HG02981 (cell line): Measurements from ENCODE around the gene SDR39U1.

Experiments used
- ATAC-seq: cut with Tn5 transposase; IDR thresholded peaks from one replicate; pipeline ENCODE4 v1.9.1; 2021; ENCODE audit warnings: mild to moderate bottlenecking, moderate library complexity; ENCODE audit not compliant: unreplicated experiment

SDR39U1 gene

DNA sequence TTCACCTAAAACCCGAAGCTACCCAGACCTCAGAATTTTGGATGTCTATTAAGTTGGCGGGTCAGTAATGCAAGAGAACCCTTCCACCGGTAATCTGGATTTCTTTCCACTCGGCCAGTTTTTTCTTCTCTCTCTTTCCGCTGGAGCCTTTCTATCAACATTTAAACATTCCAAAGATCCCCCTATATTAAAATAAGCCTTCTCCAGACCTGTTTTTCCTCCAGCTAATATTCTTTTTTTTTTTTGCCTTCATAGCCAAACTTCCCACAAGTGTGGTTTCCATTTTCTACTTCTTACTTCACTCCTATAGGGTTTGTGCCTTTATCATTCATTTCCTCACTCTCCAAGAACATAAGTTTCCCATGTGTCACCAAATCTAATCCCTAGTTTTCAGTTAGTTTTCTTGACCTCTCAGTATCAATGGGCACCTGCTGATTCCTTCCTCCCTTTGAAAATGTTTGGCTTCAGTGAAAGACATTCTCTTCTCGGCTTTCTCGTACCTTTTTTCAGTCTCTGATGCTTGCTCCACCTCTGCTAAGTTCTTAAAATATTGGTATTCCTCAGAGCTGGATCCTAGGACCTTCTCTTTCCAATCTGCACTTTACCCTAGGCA lies 583 bp upstream of the SDR39U1 start:
- ATAC-seq, result no peak

DNA sequence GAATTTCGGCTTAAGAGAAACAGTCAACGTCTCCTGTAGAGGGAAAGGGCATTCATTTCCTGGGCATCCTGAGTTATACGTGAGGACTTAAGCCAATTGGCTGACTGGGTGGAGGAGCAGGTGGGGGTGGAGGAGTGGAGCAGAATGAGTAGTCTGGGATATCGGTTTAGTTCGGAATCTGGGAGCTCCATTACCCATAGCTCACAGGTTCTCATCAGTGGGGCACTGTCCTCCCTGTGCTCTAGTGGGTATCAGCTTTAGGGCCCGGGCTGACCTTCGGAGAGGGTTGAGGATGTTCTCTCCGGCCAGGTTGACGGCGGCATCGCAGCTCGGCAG lies 704 bp downstream of the SDR39U1 start:
- ATAC-seq, result no peak

DNA sequence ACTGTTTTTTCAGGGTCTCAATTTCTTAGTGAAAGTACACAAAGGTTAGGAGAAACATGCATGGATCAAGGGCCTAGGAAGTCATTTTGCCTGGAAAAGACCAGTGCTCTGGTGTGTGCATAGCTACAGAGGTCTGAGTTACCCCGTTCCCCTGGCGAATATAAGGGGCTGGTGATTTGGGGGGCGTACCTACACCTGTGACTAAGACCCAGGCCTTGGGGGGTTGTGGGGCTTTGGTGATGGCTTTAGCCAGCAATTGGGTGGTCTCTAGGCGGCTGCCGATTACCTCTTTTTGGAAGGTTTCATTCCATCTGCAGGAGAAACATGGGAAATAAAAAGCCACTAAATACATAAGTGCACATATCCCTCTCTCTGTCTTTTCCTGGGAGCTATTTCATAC lies 1.1 kb downstream of the SDR39U1 start:
- no peak for ATAC-seq

DNA sequence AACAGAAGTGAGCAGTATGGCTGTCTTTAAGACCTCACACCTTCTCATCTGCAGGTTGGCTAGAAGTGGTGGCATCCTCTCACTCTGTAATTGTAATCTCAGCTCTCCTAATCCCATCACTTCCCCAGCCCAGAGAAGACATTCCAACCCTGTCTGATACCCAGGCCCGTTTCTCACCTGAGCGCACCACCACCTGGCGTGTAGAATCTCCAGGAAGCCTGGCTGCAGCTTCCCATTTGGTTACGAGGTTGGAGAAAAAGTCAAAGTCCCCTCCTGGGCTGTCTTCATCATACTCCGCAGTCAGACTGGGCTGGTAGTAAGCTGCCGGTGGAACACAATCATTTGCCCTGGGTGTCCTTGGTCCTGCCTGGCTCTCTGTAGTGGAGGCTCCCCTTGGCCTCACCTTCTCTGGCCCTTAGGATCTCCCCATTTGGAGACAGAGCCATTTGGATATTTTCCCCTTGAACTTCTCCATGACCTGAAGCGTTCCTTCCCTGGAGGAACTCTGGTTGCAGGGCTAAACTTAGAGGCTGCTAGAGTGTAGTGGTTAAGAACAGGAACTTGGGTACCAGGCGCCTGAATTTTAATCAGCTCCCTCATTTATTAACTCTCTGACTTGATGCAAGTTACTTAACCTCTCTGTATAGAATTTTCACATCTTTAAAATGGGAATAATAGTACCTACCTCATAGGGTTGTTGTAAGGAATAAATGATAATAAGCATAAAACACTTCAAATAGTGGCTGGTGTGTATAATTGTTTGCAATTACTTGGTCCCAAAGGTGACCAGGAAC lies 1.8 kb downstream of the SDR39U1 start:
- ATAC-seq, result no peak

DNA sequence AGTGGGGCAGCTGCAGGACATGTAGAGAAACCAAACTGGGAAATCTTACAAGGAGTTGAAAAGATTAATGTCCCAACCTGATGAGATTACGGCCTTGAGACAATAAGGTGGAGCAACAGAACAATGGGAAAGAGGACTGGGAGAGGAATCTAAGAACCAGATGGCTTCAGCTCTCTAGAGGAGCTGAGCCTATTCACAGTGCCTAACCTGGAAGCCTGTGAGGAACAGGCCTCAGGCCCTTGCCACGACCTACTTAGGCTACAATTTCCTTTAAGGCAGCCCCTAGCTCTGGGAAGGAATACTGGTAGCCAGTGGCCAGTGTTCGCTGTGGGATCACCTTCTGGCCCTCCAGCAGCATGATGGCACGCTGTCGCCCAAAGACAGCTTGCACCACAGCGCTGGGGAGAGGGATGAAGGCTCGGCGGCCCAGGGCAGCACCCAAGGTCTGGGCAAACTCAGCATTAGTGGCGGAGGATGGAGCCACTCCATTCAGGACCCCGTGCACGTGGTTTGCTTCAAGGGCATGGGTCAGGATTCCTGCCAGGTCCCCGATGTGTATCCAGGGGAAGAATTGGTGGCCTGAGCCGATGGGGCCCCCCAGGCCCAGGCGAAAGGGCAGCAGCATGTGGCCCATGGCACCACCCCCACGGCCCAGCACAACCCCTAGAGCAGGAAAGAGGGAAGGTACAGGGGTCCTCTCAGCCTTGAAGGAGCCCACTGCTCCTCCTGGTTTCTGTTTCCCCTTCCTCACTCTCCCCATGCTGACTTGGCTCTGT lies 2.6 kb downstream of the SDR39U1 start:
- ATAC-seq, result no peak

DNA sequence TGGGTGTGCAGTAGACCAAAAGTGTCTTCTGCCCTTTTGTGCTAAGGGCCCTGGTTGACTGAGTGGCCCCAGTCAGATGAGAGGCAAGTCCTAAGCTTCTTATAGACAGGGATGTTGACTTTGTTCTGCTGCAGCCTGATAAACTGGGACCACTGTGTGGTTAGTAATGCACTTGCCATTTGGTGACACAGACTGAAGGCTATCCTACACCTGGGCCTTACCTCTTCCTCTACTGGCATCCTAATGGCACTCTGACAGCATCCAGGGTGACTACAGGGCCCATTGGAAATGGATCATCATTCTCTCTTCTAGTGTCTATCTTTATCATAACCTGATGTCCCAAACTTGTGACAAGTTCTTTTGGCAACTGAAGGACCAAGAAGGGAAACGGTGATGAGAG lies 3.3 kb downstream of the SDR39U1 start:
- no peak for ATAC-seq

DNA sequence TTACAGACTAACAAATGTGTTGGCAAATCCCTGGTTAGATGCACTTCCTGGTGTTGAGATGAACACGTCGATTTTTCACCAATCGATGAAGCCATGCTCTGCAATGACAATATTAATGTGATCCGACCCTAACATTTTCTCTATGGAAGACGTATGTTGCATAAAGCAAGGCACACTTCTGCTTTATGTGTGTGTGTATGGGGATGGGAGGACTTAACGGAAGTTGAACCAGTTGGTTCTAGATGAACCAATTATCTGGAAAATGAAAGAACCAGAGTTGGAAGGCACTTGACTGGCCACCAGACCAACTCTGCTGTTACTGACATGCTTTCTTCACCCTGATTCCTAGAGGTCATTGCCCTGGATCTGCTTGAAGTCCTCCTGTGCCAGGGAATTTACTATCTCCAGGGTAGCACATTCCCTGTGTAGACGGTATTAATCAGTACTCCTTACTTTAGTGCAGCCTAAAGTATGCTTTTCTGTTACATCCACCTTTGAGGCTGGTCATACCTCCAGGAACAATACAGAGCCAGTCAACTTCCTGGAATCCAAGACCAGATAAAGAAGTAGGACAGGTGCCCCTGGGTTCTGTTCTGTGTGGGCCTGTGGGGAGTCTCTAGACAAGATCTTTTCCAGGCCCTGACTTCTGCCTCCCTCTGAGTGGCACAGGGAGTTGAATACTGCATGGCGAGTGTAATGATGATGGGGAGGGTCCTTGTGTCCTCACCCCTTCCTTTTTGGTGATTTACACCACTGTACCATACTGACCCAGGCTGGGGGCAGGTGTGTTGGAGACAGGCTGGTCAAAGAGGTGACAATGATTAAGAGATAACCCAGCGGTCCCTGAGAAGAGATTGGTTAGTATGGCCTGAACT lies 4.1 kb downstream of the SDR39U1 start:
- ATAC-seq, result no peak

DNA sequence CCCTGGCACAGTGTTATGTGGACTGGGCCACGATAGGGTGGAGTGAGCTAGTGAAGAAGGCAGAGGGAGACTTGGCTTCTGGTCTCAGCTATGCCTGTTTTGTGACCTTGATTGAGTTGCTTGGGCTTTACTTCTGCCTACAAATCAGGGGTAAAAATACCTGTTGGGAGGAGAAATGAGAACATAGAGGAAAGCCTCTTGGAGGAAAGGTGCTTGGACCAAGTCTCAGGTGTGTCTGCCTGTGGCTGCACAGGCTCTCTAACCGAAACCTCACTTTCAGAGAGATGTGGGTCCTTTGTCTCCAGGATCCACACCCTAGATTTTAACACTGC lies 4.9 kb downstream of the SDR39U1 start:
- no peak for ATAC-seq

DNA sequence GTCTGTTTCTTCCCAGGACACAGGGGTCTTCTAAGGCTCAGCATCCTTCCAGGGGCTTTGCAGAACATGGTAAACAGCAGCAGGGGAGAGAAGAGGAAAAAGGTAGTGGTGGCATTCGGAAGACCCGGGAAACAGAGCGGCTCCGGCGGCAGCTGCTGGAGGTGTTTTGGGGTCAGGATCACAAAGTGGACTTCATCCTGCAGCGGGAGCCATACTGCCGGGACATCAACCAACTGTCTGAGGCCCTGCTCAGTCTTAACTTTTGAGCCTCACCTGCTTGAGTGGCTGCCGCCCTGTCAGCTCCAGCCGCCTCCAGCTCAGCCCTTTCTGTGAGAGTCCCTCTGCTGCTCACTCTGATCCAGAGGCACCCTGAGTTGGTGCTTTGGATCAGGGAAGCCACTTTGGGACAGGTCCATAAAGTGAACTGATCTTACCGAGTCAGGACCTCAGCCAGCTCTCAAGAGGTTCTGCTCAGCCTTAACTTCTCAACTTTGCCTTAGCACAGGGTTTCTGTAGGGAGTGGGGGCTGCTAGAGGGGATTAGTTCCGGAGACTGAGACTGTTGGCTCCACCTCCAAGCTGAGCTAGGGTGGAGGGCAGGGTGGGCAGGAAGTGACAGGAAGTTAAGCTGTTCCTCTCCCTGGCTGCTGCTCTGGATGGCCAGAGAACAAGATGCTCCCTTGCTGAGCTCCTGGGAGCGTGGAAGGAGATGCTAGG lies 5.4 kb downstream of the SDR39U1 start:
- ATAC-seq, result no peak

DNA sequence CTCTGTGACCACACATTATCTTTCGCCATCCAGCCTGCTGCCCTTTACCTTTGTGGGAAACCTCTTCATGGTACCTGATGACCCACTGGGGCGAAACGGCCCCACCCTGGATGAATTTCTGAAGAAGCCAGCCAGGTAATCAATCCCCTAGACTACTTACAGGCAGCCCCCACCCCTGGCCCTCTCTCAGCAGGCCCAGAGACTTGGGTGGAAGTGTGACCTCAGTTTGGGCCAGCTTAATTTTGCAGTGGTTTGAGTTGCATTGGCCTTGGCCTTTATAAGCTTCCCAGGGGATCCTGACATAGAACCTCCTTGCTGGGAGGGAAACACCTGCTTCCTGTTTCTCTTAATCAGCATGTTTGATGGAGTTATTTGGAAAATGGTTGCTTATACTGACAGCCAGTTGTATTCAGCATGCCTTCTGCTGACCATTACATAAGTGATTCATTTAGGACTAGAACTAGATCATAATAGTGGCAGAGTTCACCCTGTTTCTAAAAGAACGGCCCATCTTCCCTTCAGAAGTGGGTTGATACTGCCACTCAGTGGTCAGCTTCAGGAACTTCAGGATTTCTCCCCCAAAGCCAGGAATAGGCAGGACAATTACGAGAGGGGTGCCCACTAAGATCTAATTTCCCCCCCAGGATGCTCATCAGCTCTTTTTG lies 6.1 kb downstream of the SDR39U1 start:
- peak; percentile 37 for ATAC-seq

DNA sequence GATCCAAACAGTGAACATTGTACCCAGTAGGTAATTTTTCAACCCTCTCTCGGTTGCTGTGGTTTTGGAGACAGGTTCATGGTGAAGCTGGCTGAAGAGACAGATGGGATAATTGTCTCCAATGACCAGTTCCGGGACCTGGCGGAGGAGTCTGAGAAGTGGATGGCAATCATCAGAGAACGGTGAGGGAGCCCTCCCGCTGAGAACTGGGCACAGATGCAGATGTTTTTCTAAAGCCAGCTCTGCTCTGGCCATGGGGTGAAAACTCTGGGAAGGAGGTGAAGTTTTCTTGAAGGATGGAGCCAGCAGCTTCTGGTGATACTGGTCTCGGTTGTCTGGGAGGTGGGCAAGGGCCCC lies 6.6 kb downstream of the SDR39U1 start:
- no peak for ATAC-seq

DNA sequence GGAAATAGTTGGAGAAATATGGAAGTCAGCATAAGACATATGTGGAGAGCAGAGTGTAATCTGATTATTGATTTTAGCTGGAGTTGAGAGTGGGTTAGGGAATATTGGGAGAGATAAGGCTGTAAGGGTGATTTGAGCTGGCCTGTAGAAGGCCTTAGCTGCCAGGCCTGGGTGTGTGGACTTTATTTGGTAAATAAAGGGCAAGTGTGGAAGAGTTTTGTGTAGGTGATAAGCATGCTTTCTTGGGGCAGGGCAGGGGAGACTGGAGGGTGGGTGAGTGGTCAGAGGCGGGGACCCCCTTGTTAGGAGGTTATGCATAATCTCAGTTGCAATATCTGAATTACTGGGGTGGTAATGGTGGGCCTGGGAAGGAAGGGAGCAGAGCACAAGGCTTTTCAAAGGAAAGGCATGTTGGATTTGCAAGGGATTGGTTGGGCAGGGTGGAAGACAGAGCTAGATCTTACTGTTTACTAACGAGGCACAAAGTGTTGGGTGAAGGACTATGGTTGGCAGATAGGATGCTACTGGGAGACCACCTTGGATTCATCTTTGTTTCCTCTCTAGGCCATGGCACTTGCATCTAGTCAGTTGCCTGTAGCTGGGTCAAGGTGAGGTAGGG lies 7.3 kb downstream of the SDR39U1 start:
- ATAC-seq, result no peak

DNA sequence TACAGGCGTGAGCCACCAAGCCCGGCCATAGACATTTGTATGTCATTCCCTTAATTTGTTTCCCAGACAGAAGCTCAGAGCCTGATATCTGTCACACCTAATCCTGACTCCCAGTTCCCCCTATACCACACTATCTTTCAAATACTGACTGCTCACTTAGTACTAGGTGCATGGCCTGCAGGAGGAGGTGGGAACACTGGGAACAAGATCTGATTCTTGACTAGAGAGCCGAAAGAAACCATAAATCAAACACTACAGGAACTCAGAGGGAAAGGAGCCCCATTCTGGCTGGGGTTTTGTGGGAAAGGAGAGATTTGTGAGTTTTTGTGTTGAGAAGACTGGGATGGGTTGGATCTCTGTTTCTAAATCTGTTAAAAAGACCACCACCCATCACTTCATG lies 7.9 kb downstream of the SDR39U1 start:
- ATAC-seq, result no peak

DNA sequence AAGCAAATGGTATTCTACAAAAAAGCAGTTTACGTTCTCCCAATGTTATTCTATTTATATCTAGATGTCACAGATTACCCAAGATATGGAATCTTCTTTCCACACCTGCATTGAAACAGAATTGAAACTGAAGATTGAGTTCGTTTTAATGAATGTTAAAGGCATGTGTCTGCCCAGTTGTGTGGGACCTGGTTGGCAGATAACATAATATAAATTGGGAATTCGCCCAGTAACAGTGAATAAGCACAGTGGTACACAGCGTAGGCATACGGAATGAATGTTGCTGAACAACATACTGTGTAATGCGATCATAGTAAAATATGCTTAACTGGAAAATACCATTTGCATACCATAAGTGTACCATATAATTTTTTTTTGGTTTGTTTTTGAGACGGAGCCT lies 8.5 kb downstream of the SDR39U1 start:
- ATAC-seq, result no peak

DNA sequence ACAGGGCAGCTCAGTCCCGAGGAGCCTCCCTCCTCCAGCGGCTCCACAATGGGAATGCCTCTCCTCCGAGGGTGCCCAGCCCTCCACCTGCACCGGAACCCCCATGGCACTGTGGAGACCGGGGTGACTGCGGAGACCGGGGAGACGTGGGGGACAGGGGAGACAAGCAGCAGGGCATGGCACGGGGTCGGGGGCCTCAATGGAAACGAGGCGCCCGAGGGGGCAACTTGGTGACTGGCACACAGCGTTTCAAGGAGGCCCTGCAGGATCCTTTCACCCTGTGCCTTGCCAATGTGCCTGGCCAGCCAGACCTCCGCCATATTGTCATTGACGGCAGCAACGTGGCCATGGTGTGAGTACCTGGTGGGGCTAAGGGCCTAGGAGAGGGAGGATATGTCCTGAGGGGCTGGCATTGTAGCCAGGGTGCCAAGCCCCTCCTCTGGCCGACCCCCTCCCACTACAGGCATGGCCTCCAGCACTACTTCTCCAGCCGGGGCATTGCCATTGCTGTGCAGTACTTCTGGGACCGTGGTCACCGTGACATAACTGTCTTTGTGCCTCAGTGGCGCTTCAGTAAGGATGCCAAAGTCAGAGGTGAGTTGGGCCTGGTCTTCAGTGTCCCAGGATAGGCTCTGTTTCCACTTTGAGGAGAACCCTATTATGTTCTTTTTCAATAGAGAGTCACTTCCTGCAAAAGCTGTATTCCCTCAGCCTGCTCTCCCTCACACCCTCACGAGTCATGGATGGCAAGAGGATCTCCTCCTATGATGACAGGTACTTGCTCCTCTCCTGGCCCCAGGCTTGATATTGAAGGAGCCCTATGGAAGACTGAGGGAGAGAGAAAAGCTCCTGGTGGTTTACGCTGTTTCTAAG lies 10.1 kb downstream of the SDR39U1 start:
- no peak for ATAC-seq

DNA sequence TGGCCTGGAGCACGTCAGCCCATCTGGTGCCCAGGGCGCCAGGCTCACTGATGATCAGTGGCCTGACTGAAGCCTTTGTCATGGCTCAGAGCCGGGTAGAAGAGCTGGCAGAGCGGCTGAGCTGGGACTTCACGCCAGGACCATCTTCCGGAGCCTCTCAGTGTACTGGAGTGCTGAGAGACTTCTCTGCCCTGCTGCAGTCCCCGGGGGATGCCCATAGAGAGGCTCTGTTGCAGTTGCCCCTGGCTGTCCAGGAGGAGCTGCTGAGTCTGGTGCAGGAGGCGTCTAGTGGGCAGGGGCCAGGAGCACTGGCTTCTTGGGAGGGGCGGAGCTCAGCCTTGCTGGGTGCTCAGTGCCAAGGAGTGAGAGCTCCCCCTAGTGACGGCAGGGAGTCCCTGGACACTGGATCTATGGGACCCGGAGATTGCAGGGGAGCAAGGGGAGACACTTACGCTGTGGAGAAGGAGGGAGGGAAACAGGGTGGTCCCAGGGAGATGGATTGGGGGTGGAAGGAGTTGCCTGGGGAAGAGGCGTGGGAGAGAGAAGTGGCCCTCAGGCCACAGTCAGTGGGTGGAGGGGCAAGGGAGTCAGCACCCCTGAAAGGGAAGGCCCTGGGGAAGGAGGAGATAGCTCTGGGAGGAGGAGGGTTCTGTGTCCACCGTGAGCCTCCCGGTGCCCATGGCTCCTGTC lies 10.9 kb downstream of the SDR39U1 start:
- ATAC-seq, result peak; percentile 53

DNA sequence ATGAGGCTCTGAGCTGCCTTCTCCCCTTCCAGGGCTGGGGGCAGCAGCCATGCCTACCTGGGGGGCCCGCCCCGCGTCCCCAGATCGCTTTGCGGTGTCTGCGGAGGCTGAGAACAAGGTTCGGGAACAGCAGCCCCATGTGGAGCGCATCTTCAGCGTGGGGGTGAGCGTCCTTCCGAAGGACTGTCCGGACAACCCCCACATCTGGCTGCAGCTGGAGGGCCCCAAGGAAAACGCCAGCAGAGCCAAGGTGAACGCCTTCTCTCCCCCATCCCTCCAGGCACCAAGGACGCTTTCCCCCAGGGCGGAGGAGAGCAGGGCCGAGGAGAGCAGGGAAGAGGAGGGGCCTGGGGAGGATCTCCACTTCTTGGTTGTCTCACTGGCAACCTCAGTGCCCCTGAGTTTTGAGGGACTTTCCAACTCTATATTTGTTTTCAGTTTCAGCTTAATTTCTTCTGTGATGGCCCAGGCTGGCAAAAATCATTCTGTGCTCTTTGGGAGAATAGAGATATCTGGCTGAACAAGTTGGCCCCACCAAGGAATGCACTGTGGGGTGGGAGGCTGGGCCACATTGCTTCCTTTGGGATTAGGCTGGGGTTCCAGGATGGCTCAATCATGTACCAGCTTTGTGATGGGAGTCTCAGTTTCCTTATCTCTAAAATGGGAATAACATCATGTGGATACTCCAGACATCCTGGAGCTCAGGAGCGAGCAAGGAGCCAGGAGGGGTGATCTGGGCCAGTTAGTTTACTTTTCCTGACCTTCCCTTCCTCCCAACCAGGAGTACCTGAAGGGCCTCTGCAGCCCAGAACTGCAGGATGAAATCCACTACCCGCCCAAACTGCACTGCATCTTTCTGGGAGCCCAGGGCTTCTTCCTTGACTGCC lies 11.7 kb downstream of the SDR39U1 start:
- ATAC-seq, result no peak
